HG02981 (cell line): Measurements from ENCODE around the gene RPN2.

Experiments used
- ATAC-seq: cut with Tn5 transposase; IDR thresholded peaks from one replicate; pipeline ENCODE4 v1.9.1; 2021; ENCODE audit warnings: mild to moderate bottlenecking, moderate library complexity; ENCODE audit not compliant: unreplicated experiment

The RPN2 gene

GRCh38 chr20:37288091-37288490 is 109.0 kb downstream of the RPN2 start:
- no peak for ATAC-seq

GRCh38 chr20:37290158-37290810 is 111.2 kb downstream of the RPN2 start:
- no peak for ATAC-seq
